Brain microvascular endothelial cell (primary cell): ENCODE measurements around the gene KCNMA1.

Experiments used
- DNase-seq: peaks from one replicate; pipeline ENCODE4 v3.0.0-alpha.2; 2020
- H3K27ac ChIP-seq: fragments of 250-450 bp; sonication (Bioruptor Pico); 2 replicates; pipeline ENCODE4 v1.5.1; 2020; ENCODE audit warnings: mild to moderate bottlenecking, moderate library complexity
- H3K27me3 ChIP-seq: fragments of 250-450 bp; sonication (Bioruptor Pico); replicated peaks from 2 replicates; pipeline ENCODE4 v1.5.1; 2020; ENCODE audit warnings: mild to moderate bottlenecking
- H3K36me3 ChIP-seq: fragments of 250-450 bp; sonication (Bioruptor Pico); replicated peaks from 2 replicates; pipeline ENCODE4 v1.5.1; 2020; ENCODE audit warnings: mild to moderate bottlenecking
- H3K4me3 ChIP-seq: 2 replicates; pipeline ENCODE4 v1.5.1; 2011; ENCODE audit warnings: low read depth, mild to moderate bottlenecking, control low read depth, low read length, moderate library complexity
- in situ Hi-C: cut with HindIII; loops from 2 replicates; pipeline ENCODE4 v1.10.0; 2017; ENCODE audit warnings: low sequenced_read_pairs, low pct_ligation_motif_present
- TF ChIP-seq, protein P1 (sequence below): IDR thresholded peaks from 2 replicates; pipeline ENCODE4 v1.5.1; 2011; ENCODE audit warnings: low read depth, mild to moderate bottlenecking, moderate library complexity, low read length, control low read depth, inconsistent platforms; ENCODE audit errors: missing control alignments

The KCNMA1 gene

GRCh38 chr10:77586719-77587415, 50.7 kb downstream of the KCNMA1 start:
- Histone ChIP-seq H3K4me3 (no peak overlapping the region), H3K27me3 (no peaks in the 10 kb centered on the region), H3K27ac (peak overlapping the region; percentile 89), H3K36me3 (no peaks in the 10 kb centered on the region)
- in situ Hi-C loops: no loop called here
- TF ChIP-seq, protein P1, sequence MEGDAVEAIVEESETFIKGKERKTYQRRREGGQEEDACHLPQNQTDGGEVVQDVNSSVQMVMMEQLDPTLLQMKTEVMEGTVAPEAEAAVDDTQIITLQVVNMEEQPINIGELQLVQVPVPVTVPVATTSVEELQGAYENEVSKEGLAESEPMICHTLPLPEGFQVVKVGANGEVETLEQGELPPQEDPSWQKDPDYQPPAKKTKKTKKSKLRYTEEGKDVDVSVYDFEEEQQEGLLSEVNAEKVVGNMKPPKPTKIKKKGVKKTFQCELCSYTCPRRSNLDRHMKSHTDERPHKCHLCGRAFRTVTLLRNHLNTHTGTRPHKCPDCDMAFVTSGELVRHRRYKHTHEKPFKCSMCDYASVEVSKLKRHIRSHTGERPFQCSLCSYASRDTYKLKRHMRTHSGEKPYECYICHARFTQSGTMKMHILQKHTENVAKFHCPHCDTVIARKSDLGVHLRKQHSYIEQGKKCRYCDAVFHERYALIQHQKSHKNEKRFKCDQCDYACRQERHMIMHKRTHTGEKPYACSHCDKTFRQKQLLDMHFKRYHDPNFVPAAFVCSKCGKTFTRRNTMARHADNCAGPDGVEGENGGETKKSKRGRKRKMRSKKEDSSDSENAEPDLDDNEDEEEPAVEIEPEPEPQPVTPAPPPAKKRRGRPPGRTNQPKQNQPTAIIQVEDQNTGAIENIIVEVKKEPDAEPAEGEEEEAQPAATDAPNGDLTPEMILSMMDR: peak; percentile 43
- peak; percentile 91 for DNase-seq

DNA sequence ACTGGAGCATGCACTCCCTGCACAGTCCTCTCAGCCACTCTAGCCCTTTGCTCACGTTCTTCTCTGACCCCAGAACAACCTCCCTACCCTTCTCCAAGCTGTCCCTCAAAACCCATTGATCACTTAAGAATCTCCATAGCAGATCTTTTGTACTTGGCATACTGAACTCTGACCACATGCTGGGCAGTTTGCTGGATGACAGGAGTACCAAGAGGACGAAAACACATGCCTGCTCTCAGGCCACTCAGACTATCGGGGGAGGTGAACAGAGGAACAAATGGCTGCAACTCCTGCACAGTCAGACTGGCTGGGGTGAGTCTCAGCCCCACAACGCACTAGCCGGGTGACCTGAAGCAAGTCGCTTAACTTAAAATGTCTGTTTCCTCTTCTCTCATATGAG, 52.7 kb downstream of the KCNMA1 start:
- TF ChIP-seq, protein P1: no peak

GRCh38 chr10:77583527-77583926, 54.1 kb downstream of the KCNMA1 start:
- DNase-seq: no peak
- Histone ChIP-seq H3K4me3 (no peak overlapping the region), H3K27me3 (no peaks in the 10 kb centered on the region), H3K36me3 (no peaks in the 10 kb centered on the region), H3K27ac (no peak overlapping the region)
- in situ Hi-C loops: no loop called here
- TF ChIP-seq, protein P1: no peak

More for the DNA sequence above, 52.7 kb downstream of the KCNMA1 start:
- H3K36me3 ChIP-seq: no peaks in the 10 kb centered on the region
- H3K4me3 ChIP-seq: no peak overlapping the region
- DNase-seq: no peak
- no peak overlapping the region for H3K27ac ChIP-seq
- in situ Hi-C loops: no loop called here
- no peaks in the 10 kb centered on the region for H3K27me3 ChIP-seq

DNA sequence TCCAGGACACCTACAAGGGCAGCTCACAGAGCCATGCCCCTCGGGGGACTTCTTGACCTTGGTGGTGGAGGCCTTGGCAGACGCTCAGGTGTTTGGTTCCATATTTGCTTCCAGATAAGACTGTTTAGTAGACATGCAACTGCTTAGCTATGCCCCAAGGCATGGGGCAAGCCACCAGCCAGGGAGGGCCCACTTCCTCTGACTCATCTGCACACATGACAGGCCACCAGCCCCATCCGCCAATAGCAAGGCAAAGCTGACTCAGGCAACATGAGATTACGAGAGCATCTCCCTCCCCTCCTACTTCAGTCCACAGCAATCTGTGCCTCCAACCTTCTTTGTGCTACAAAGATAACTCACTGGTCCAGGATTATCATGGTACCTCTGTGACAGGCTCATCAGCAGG, 54.9 kb downstream of the KCNMA1 start:
- in situ Hi-C loops: no loop called here
- TF ChIP-seq, protein P1: no peak
- no peaks in the 10 kb centered on the region for H3K27me3 ChIP-seq
- no peaks in the 10 kb centered on the region for H3K36me3 ChIP-seq
- no peak overlapping the region for H3K4me3 ChIP-seq
- peak overlapping the region; percentile 12 for H3K27ac ChIP-seq
- DNase-seq: peak; percentile 84

DNA sequence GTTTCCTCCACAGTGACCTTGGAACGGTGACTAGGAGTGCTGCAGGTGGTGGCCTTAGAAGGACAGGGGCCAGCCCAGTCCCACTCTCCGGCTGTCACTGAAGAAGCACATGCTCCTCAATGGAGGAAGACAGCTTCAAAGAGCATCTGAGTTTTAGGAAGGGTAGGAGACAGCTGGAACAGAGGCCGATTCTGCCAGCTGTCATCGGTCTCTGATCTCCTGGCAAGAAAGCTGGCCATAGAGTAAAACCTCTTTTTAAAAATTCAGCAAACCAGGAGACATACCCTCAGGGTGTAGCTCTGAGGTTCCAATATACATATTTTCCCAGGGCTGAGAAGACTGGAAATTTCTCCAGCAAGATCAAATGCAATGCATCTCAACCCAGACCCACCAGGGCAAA, 55.9 kb downstream of the KCNMA1 start:
- H3K4me3 ChIP-seq: no peak overlapping the region
- in situ Hi-C loops: no loop called here
- TF ChIP-seq, protein P1: no peak
- H3K27me3 ChIP-seq: no peaks in the 10 kb centered on the region
- no peak for DNase-seq
- H3K27ac ChIP-seq: no peak overlapping the region
- no peaks in the 10 kb centered on the region for H3K36me3 ChIP-seq

DNA sequence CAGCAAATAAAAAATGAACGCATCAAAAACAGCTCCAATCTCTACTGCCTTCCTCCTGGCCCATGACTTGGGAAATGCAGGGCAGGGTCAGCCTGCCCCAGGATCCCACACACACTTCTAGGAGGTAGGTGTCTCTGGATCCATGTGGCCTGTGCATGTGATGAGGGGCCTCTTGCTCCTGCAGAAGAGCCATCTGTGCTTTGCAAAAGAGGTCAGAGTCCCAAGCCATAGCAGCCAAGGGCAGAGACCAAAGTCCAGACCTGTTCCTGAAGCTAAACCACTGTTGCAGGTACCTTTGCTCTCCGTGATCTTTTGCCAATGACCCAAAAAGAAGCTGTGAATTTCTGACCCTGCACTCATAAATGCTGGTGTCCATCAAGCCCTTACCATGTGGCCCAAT, 57.1 kb downstream of the KCNMA1 start:
- DNase-seq: no peak
- Histone ChIP-seq H3K27ac (no peak overlapping the region), H3K4me3 (no peak overlapping the region), H3K27me3 (no peaks in the 10 kb centered on the region), H3K36me3 (no peaks in the 10 kb centered on the region)
- TF ChIP-seq, protein P1: no peak
- in situ Hi-C loops: no loop called here
